Measurements from ENCODE around the gene ANXA5. TPM values are rescaled to one million over a fixed set of nuclear protein-coding genes. Genes with fewer than 3 reads are reported as not detected.

Gene ANXA5
- total and polyA plus RNA-seq, 9 of the 15 experiments (the other 6 are each of a cell fraction or from before 2014, with no cell fraction given), result 49.9 to 131 (median 84.5) TPM

GRCh38 chr4:121714548-121714947 is 17.8 kb upstream of the ANXA5 start (continued):
- TF ChIP-seq ARID1B (IDR thresholded peaks at IDR 0.05) (no peak), HMBOX1 (IDR thresholded peaks at IDR 0.05) (no peak), CHD1 (IDR thresholded peaks at IDR 0.05; ENCODE audit: low read length) (no peak), FOXJ3 (CRISPR knock-in tag; IDR thresholded peaks at IDR 0.05) (no peak)
- TF ChIP-seq, protein P1, sequence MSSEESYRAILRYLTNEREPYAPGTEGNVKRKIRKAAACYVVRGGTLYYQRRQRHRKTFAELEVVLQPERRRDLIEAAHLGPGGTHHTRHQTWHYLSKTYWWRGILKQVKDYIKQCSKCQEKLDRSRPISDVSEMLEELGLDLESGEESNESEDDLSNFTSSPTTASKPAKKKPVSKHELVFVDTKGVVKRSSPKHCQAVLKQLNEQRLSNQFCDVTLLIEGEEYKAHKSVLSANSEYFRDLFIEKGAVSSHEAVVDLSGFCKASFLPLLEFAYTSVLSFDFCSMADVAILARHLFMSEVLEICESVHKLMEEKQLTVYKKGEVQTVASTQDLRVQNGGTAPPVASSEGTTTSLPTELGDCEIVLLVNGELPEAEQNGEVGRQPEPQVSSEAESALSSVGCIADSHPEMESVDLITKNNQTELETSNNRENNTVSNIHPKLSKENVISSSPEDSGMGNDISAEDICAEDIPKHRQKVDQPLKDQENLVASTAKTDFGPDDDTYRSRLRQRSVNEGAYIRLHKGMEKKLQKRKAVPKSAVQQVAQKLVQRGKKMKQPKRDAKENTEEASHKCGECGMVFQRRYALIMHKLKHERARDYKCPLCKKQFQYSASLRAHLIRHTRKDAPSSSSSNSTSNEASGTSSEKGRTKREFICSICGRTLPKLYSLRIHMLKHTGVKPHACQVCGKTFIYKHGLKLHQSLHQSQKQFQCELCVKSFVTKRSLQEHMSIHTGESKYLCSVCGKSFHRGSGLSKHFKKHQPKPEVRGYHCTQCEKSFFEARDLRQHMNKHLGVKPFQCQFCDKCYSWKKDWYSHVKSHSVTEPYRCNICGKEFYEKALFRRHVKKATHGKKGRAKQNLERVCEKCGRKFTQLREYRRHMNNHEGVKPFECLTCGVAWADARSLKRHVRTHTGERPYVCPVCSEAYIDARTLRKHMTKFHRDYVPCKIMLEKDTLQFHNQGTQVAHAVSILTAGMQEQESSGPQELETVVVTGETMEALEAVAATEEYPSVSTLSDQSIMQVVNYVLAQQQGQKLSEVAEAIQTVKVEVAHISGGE (CRISPR knock-in tag; IDR thresholded peaks at IDR 0.05), result no peak
- TF ChIP-seq, protein P2, sequence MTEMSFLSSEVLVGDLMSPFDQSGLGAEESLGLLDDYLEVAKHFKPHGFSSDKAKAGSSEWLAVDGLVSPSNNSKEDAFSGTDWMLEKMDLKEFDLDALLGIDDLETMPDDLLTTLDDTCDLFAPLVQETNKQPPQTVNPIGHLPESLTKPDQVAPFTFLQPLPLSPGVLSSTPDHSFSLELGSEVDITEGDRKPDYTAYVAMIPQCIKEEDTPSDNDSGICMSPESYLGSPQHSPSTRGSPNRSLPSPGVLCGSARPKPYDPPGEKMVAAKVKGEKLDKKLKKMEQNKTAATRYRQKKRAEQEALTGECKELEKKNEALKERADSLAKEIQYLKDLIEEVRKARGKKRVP (CRISPR knock-in tag; IDR thresholded peaks at IDR 0.05), result no peak
